ENCODE measurements around the gene LRIT3.
"Not testable (repeated sequence)": the region's sequence is repeated elsewhere in the genome, so short reads cannot be mapped to it uniquely, and the experiment has no call there.

Gene LRIT3

GRCh38 chr4:109859426-109860300 is 11.8 kb downstream of the LRIT3 start:
- DNase-seq, result not testable (repeated sequence)

- DNase-seq, result no peak
Observed at GRCh38 chr4:109861271-109861670, 13.4 kb downstream of the LRIT3 start.

- DNase-seq, result no peak
Observed at GRCh38 chr4:109861916-109862511, 14.1 kb downstream of the LRIT3 start.

- no peak for DNase-seq
Observed at GRCh38 chr4:109864134-109864533, 16.2 kb downstream of the LRIT3 start.

GRCh38 chr4:109870061-109870460 is 22.2 kb downstream of the LRIT3 start:
- DNase-seq, result no peak

GRCh38 chr4:109872065-109872464 is 24.2 kb downstream of the LRIT3 start:
- no peak for DNase-seq

- no peak for DNase-seq
Observed at GRCh38 chr4:109872950-109873656, 25.2 kb downstream of the LRIT3 start.

GRCh38 chr4:109873791-109874514 is 26.0 kb downstream of the LRIT3 start:
- DNase-seq, result no peak

GRCh38 chr4:109875106-109875505 is 27.2 kb downstream of the LRIT3 start:
- DNase-seq, result no peak

GRCh38 chr4:109875553-109875952 is 27.6 kb downstream of the LRIT3 start:
- not testable (repeated sequence) for DNase-seq

GRCh38 chr4:109876634-109877265 is 28.8 kb downstream of the LRIT3 start:
- DNase-seq, result no peak

GRCh38 chr4:109877400-109877799 is 29.5 kb downstream of the LRIT3 start:
- DNase-seq, result no peak

GRCh38 chr4:109878355-109878754 is 30.4 kb downstream of the LRIT3 start:
- DNase-seq, result no peak

- DNase-seq, result no peak
Observed at GRCh38 chr4:109879081-109879480, 31.2 kb downstream of the LRIT3 start.

GRCh38 chr4:109879636-109880314 is 31.9 kb downstream of the LRIT3 start:
- DNase-seq, result no peak

GRCh38 chr4:109886303-109886702 is 38.4 kb downstream of the LRIT3 start:
- DNase-seq, result no peak

- DNase-seq, result no peak
Observed at GRCh38 chr4:109887071-109887470, 39.2 kb downstream of the LRIT3 start.

- no peak for DNase-seq
Observed at GRCh38 chr4:109890076-109890475, 42.2 kb downstream of the LRIT3 start.

GRCh38 chr4:109902559-109903251 is 54.8 kb downstream of the LRIT3 start:
- DNase-seq, result no peak

- no peak for DNase-seq
Observed at GRCh38 chr4:109908731-109909130, 60.8 kb downstream of the LRIT3 start.

GRCh38 chr4:109910256-109910655 is 62.3 kb downstream of the LRIT3 start:
- DNase-seq, result no peak
